SK-N-DZ (cell line): ENCODE results near the gene WSCD1.

Experiments
- DNase-seq: peaks from one replicate; pipeline ENCODE4 v3.0.0-alpha.2; 2015; ENCODE audit warnings: low spot score

WSCD1 gene

DNA sequence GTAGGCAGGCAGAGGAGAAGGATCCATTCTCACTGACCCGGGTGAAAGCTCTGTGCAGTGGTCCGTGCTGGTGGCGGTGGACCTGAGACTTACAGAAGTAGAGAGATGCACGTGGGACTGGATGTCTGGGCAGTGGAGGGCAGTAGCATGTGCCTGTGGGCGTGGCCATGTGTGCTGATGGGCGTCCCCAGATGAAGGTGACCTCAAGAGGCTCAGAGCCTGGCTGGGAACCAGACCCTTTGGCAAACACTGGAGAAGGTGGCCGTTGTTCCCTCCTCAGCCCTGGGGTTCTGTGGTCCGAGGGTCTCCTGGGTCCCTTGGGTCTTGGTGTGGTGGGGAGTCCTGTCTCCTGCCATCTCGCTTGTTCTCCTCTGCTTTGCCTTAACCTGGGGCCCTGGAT is 15.6 kb downstream of the WSCD1 start:
- DNase-seq = no peak

DNA sequence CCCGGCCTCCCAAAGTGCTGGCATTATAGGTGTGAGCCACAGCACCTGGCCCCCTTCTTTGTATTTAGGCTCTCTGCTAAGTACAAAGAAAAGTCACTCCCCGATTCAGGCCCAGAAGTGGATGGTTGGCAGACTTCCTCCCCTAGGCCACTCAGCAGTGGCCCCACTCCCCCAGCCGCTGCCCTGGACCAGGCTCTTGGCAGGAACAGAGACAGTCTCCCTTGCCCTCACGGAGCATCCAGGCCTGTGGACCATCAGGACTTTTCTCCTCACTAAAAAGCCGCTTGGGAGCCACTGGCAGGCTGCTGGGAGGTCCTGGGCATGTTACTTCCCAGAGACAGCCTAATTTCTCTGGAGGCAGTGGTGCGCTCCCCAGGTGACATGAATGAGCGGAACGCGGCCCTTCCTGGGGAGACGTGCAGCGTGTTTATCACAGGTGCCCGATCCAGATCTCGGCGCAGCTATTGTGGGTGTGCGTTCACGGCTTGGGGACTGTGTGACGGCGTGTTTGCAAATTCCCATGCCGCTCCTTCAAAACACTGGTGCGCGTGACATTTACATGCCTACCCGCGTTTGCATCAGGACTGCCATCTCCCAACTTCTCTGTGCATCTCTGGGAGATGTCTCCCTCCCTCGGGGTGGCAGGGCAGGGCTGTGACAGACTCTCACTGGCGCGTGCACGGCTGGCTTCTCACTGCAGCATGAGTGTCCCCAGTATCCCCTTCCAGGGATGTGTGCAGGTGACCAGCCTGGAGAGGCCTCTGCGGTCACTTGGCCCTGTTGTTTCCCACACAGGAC is 16.6 kb downstream of the WSCD1 start:
- DNase-seq = no peak

DNA sequence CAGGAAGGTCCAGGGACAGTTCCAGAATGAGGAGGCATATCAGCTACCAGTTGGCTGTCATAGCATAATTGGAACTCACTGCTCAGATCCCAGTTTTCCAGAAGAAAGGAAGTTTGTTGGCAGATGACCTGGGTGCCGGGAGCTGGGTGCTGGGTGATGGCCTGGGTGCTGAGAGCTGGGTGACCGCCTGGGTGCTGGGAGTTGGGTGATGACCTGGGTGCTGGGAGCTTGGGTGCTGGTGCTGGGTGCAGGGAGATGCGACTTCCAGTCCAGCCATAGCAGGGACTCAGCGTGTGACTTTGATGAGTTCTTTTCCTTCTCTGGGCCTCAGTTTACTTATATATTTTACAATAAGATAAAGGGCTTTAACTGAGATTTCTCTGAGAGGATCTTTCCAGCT is 18.0 kb downstream of the WSCD1 start:
- no peak for DNase-seq

DNA sequence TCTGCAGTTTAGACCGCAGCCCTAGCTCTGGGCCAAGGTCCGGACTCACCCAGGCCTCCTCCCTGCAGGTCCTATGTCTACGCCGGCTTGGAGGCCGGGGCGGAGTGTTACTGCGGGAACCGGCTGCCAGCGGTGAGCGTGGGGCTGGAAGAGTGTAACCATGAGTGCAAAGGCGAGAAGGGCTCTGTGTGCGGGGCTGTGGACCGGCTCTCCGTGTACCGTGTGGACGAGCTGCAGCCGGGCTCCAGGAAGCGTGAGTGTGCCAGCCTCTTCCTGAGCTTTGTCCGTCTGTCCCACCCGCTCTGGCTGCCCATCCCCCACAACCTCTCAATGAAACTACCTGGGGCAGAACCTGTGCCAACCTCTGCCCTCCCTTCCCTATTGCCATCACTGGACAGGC is 20.1 kb downstream of the WSCD1 start:
- no peak for DNase-seq

DNA sequence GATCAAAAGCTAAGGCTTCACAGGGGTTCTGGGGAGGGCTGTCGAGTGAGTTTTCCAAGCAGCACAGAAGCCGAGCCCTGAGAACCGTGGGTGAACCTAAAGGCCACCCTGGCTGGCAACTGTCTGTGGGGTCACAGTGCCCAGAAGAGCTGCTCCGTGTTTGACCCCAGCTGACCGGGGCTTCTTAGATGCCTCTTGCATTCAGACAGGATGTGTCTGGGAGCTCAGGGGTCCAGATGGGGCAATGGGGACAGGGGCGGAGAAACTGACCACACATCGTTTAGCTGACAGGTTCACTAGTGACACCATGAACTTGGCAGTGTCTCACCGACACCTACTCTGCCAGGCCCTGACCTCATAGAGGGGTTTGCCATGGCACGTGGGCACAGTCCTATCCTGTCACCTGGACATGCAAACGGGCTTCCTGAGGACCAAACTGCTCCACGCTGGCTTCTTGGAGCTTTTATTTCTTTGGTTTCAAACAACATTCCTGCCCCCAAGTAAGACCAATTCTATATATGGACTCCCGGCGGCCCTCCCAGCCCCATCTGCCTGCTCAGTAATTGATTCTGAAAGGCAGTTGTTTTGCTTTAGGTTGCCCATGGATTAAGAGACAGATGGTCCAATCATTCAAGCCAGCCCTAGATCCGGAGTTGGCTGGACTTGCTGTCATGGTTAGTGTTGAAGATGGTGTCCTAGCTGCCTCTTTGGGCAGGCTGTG is 22.2 kb downstream of the WSCD1 start:
- DNase-seq = no peak

DNA sequence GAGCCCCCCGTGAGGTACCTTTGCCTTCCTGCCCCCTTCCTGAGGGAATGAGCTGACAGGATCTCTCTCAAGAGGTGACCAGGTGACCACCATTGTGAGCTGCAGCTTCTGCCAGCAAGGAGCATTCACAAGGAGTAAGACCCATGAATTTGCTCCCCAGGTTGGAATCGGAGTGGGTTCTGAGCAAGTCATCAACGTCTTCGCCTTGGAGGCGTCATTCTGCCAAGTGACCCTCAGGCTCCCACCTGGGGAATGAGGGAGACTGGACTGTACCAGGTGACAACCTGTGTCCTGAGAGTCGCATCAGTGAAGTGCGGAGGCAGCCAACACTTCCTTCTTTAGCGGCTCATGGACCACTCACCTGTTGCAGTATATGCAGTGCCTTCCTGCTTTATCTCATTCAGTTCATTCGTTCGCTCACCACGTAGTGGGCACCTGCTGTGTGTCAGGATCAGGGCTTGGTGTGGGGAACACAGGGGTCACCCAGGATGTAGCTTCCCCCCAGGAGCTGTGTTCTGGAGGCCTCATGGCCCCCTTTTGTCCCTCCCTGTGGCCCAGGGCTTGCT is 22.8 kb downstream of the WSCD1 start:
- no peak for DNase-seq

DNA sequence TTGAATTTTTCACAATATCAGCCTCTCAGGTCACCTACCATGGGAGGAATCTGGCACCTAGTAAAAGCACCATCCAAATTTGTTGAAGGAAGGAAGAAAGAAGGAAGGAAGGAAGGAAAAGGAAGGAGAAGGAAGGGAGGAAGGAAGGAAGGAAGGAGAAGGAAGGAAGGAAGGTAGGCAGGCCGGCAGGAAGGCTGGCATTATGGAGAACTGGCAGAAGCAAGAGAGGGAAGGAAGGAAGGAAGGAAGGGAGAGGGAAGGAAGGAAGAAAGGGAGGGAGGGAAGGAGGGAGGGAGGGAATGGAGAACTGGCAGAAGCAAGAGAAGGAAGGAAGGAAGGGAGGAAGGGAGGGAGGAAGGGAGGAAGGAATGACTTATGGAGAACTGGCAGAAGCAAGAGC is 24.3 kb downstream of the WSCD1 start:
- no peak for DNase-seq

DNA sequence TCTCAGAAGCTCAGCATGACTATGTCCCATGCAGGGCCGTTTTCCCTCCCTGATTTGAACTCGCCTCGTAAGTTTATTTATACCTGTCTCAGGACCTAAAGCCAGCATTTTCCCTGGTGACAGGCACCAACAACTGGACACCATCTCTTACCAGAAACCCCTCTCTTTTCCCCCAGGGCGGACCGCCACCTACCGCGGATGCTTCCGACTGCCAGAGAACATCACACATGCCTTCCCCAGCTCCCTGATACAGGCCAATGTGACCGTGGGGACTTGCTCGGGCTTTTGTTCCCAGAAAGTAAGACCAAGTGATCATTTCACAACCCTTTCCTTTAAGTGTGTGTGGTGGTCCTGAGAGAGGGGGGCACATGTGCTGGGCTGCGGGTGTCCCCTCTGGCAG is 24.7 kb downstream of the WSCD1 start:
- DNase-seq = no peak

DNA sequence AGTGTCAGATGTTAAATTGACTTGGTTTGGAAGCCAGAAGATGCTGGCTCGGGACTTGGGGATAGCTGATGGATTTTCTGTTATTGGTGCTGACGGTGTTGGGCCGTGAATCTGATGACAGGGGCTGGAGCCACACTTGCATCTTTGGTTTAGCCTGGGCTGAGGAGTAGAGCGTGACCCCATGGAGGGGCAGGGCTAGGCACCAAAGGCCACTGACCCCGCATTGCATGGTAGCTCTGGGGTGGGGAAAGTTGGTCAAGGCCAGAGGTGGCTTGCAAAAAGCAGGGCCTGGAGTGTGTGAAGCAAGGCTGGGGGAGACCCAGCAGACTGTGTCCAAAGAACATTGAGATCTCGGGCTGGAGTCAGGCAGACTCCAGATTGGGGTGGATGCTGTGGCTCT is 25.3 kb downstream of the WSCD1 start:
- no peak for DNase-seq

DNA sequence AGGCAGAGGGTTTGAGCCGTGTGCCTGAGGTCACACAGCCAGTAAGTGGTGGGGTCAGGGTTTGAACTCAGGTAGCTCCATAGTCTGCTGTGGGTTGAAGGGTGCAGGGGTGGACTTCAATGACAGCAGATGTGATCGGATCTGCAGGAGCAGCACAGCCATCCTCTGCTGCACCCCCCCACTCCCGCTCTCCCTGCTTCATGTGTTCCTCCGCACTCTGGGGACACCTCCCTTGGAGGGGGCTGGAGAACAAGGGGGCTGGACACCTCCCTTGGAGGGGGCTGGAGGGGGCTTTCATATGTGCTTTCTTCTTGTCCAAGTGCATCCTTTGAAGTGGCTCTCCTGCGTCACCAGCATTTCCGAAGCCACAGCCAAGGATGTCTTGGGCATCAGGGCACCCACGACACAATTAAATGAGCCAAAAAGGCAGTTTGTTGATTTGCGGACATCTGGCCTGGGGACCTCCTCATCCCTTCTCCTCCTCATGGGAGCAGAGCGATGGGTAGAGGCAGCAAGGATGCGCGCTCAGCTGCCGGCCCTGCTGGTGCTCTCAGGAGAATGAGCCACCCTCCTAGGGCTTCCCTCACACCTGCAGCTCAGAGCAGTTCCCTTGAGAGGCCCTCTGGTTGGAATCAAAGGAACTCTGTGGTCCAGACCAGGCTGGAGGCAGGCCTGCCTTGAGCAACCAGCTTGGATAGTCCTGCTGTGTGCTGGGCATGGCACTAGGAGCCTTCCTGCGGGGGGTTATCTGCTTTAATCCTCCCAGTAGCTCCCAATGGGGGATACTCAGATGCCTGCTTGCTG is 26.2 kb downstream of the WSCD1 start:
- DNase-seq = no peak

DNA sequence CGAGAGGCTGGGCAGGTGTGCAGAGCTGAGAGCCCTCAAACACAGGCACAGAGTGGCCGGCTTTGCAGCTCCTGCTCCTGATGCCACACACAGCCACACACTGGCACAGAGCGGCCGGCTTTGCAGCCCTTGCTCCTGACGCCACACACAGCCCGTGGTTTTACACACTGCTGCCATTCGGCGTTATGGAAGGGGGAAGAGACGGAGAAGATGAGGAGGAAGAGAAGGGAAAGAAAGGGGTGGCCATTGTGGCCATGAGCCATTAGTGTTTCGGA is 26.8 kb downstream of the WSCD1 start:
- DNase-seq = no peak

DNA sequence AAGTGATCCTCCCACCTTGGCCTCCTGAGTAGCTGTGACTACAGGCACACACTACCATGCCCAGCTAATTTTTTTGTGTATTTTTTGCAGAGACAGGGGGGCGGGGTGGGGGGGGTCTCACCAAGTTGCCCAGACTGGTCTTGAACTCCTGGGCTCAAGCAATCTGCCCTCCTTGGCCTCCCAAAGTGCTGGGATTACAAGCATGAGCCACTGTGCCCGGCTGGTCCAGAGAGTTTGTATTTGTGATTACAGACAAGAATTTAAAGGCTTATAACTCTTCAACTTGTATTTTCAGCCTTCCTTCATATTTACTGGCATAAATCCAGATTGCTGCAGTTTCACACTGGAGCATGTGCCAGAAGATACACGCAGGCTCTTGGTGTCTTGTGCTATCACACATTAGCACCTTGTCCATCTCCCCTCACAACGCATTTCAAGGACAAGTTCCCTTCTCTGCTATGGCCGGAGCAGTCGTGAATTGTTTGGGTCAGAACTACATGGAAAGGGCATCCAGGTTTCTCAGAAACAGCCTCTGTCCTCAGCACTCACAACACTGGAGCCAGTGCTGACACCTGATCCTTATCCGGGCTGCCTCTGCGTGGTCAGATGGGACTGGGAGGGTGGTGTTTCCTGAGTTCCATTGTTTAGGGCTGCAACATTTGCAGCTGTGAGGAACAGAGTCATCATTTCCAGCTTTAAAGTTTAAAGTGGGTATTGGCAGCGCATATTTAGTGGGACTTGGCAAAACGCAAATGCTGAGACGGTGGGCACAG is 28.1 kb downstream of the WSCD1 start:
- DNase-seq = no peak

DNA sequence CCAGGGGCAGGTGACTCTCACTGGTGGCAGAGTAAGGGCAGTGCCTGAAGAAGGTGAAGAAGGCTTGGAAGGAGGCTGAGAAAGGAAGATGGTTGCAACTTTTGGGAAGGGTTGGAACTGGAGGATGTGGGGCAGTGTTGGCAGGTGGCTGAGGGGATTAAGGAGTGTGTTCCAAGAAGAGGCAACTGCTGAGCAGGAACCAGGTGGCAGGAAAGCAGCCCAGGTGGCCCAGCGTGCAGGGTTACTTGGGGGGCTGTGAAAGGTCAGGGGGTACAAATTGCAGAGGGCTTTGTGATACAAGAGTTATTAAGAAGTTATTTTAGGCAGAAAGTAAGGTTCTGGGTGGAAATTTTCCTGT is 28.6 kb downstream of the WSCD1 start:
- DNase-seq = no peak

DNA sequence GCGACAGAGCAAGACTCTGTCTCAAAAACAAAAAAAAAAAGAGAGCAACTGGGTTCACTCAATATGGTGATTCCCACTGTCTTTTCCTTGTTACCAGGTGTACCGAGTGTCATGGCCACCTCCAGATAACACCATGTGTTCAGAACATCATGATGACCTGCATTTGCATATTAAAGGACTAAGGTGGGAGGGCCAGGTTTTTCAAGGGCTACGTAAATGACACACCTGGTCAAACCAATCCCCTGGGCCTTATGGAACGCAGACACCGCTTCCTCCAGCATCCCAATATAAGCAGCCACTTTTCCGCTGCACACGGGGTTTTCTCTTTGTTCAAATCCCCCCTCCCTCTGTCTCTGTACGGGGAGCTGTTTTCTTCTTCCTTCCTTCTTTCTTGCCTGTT is 29.3 kb downstream of the WSCD1 start:
- no peak for DNase-seq

DNA sequence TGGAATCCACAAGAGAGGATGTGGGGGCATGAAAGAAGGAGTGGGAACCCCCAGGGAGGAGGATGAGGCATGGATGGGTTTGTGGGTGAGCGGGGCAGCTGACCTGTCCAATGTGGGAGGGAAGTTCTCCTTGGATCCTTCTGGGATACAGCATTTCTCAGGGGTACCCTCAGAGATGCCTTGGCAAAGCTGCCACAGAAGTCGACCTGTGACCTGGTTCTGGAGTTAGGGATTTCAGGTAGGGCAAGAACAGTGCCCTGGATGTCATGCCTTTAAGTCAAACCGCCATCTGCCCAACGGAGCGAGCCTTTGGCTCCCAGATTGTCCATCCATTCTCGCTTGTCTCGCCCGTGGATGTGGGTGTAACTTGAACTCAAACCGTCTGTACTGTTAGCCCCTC is 30.0 kb downstream of the WSCD1 start:
- no peak for DNase-seq

DNA sequence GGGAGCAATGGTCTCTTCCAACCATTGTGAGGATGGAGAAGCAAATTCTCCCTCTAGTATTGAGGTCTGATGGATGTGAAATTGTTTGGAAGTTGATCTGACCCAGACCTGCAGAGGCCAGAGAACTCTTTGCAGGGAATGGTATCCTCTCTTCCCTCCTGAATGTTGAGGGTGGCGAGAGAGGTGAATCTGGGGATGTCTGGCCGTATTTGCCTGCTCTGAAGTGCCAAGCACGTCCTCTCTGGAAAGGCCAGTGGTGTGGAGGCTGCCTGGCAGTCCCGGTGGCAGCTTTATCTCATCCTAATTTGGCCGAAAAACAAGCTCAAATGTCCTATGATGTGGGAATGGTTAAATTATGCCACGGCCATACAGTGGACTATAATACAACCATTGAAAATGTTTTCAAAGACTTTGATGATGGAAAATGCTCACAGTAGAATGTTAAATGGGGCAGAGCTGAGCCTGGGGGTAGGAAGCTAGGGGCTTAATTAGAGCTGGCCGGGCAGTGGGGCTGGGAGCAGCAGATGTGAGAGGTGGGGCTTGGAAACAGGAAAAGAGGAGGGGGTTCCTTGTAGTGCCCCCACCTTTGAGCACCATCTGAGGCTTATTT is 30.8 kb downstream of the WSCD1 start:
- no peak for DNase-seq

DNA sequence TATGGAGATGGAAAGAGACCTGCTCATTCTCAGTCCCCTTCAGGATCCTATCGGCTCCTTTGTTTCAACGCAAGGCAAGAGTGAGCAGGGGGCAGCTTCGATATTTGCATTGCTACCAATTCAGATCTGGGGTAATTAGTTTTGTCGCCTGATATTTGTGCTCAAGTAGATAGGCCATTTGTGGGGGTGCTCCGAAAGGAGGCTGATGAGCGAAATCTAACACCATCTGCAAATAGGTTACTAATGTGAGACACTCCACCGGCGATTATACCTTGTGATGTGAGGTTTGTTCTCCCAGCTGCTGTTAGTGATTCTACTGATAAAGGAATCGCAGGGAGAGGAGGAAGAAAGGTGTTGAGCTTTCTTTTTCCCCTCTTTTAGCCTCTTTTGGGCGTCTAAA is 31.5 kb downstream of the WSCD1 start:
- no peak for DNase-seq

DNA sequence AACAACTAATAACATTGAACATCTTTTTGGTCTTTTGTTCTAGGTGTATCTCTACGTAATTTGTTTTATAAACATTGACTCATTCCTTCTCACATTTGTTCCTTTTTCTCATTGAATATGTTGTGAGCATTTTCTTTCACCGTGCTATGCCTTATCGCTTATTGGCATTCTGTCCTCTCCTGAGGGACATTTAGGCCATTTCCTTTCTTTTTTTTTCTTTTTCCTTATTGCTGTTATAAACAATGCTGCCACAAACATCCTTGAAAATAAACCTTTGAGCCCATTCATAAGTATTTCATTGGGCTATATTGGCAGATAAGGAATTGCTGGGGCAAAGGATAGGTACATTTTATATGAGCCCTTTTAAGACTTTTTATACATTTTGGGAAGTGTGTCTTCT is 32.4 kb downstream of the WSCD1 start:
- DNase-seq = no peak

DNA sequence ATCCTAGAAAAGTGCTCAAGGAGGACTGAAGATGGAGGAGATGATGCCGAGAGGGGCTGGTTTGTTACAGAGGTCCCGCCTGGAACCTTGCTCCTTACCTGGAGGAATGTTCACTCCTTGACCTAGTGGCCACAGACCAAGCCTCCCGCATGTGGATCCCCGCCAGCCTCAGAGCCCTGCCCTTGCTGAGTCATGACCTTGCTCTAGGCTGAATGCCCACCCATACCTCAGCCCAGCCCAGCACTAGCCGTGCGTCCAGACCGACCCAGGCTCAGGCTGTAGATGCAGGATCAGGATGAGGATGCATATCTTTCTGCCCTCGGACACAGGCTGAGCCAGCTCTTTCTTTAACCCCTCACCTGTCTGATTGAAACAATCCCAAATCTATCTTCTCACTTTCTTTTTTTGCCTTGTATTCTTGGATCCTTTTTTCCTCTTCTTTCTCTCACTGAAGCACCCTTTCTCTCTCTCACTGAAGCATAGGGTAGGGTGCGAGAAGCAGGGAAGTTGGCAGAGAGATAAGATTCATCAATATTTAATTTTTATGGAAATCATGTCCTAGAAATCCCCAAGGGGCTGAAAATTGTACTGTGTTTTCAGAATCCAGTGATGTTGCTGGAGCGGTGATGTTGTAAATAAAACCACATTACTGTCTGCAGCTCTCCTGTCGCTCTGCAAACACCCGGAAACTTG is 34.9 kb downstream of the WSCD1 start:
- DNase-seq = no peak

DNA sequence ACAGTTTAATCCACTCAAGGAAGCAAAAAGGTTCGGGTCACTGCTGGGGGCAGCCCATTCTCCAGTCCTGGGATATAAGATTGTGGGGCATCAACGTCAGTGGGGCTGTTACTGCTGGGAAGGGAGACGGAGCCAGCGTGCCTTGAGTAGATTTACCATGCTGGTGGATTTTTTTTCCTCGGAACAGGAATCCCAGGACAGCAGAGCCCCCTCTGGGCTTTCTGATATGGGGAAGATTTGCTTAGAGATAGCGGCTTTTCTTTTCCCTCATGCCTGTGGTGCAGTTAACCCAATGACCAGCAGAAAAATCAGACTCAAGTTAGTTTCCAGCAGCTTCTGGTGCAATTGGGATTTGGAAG is 35.4 kb downstream of the WSCD1 start:
- no peak for DNase-seq

DNA sequence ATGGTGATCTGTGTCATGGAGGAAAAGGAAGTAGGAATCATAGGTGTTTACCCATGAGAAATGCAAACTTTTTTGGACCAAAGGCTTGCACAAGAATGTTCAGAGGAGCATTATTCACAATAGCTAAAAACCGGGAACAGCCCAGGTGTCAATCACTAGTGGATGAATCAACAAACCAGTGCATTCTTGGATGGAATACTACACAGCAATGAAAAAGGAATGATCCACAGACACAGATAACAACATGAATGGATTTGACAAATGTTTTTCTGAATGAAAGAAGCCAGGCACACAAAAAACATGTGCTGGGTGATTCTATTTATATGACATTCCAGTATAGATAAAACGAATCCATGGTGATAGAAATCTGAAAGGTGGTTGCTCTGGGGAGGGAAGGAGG is 36.0 kb downstream of the WSCD1 start:
- DNase-seq = no peak
